Gastrocnemius medialis (tissue), 4 donors: ENCODE results near the gene SLC32A1. TPM values are rescaled to one million over a fixed set of nuclear protein-coding genes. Genes with fewer than 3 reads are reported as not detected.

Experiments
- ATAC-seq, 2 donors: fragments of 150-250 bp; one replicate each; pipeline ENCODE4 v1.9.1; 2016
- DNase-seq, 2 donors: peaks; one replicate each; pipeline ENCODE4 v3.0.0-alpha.2; 2019
- H3K27ac ChIP-seq, 4 donors: fragments of 200-600 bp; sonication (generic); 1 replicate in 1 of 4; 2 replicates in 3 of 4; pipeline ENCODE4 v1.5.1; 2016 to 2018; ENCODE audit warnings: mild to moderate bottlenecking in 2 of 4, moderate library complexity in 1 of 4
- H3K27me3 ChIP-seq, 3 donors: fragments of 200-600 bp; sonication (generic) in 2 of 3; 1 replicate in 1 of 3; 2 replicates in 2 of 3; pipeline versions ENCODE4 v1.5.1 to v1.6.0; 2016 to 2019; ENCODE audit warnings: mild to moderate bottlenecking in 1 of 3, moderate library complexity in 1 of 3
- H3K36me3 ChIP-seq, 2 donors: fragments of 200-600 bp; sonication (generic) in 1 of 2; one replicate each; pipeline ENCODE4 v1.5.1; 2017 to 2018
- H3K4me1 ChIP-seq, 2 donors: fragments of 200-600 bp; sonication (generic) in 1 of 2; one replicate each; pipeline ENCODE4 v1.5.1; 2016 to 2017; ENCODE audit warnings: mild to moderate bottlenecking in 2 of 2
- H3K4me3 ChIP-seq, 4 donors: fragments of 200-600 bp; sonication (generic) in 3 of 4; 1 replicate in 1 of 4; 2 replicates in 3 of 4; pipeline ENCODE4 v1.5.1; 2016 to 2019; ENCODE audit warnings: mild to moderate bottlenecking in 2 of 4
- H3K9me3 ChIP-seq, 3 donors: fragments of 200-600 bp; sonication (generic) in 2 of 3; 1 replicate in 1 of 3; 2 replicates in 2 of 3; pipeline ENCODE4 v1.5.1; 2016 to 2019
- POLR2A ChIP-seq, 2 donors: fragments of 450-650 bp; IDR thresholded peaks; one replicate each; pipeline ENCODE4 v1.6.1; 2017; ENCODE audit warnings: antibody characterized with exemption in 2 of 2, mild to moderate bottlenecking in 2 of 2, moderate library complexity in 2 of 2
- in situ Hi-C, 4 donors: fragments of 200-750 bp; cut with MboI; loops; one replicate each; pipeline versions ENCODE4 v1.15.0 to v1.8.0; 2017; ENCODE audit warnings: low sequenced_read_pairs in 4 of 4
- intact Hi-C: fragments of 100-400 bp; cut with DNase I; formaldehyde crosslinking; loops from one replicate; pipeline ENCODE4 v1.15.1; 2023; ENCODE audit warnings: low total_unique reads
- total RNA-seq, 4 donors: library from RNA; depleted of rRNA; stranded (reverse); fragments of >200 nt; gene quantifications; one replicate each; pipeline versions ENCODE4 v1.1.0 to v1.2.3, GENCODE V29; 2016
- TF ChIP-seq, protein P1 (sequence below), 5 experiments: fragments of 450-650 bp in 3 of 5; fragments of 200-600 bp in 2 of 5; sonication (generic) in 2 of 5; IDR thresholded peaks in 4 of 5; conservative IDR thresholded peaks in 1 of 5; 1 replicate in 4 of 5; 2 replicates in 1 of 5; pipeline ENCODE4 v1.5.1; 2016 to 2019; ENCODE audit warnings: antibody characterized with exemption in 5 of 5, mild to moderate bottlenecking in 3 of 5, moderate library complexity in 3 of 5

SLC32A1 gene
- total RNA-seq, 4 donors from 2014 or later = not detected

- no peak for ATAC-seq
- DNase-seq = no peak
- Histone ChIP-seq H3K4me1 (no peaks in the 10 kb centered on the region), H3K27ac (no peak overlapping the region), H3K4me3 (no peak overlapping the region), H3K9me3 (no peaks in the 10 kb centered on the region), H3K36me3 (no peaks in the 10 kb centered on the region), H3K27me3 (peaks cover 0 to 9% (median 8%) of the 10 kb centered on the region in 3 donors)
- in situ Hi-C loops (no loop called here), intact Hi-C loops (no loop called here)
- TF ChIP-seq POLR2A (IDR thresholded peaks at IDR 0.05) = no peak
- TF ChIP-seq, protein P1, sequence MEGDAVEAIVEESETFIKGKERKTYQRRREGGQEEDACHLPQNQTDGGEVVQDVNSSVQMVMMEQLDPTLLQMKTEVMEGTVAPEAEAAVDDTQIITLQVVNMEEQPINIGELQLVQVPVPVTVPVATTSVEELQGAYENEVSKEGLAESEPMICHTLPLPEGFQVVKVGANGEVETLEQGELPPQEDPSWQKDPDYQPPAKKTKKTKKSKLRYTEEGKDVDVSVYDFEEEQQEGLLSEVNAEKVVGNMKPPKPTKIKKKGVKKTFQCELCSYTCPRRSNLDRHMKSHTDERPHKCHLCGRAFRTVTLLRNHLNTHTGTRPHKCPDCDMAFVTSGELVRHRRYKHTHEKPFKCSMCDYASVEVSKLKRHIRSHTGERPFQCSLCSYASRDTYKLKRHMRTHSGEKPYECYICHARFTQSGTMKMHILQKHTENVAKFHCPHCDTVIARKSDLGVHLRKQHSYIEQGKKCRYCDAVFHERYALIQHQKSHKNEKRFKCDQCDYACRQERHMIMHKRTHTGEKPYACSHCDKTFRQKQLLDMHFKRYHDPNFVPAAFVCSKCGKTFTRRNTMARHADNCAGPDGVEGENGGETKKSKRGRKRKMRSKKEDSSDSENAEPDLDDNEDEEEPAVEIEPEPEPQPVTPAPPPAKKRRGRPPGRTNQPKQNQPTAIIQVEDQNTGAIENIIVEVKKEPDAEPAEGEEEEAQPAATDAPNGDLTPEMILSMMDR (IDR thresholded peaks at IDR 0.05 in 4 of 5, conservative IDR thresholded peaks at IDR 0.05 in 1 of 5) = no peak
These were observed 17.8 kb upstream of the SLC32A1 start for GRCh38 chr20:38706509-38706908.

DNA sequence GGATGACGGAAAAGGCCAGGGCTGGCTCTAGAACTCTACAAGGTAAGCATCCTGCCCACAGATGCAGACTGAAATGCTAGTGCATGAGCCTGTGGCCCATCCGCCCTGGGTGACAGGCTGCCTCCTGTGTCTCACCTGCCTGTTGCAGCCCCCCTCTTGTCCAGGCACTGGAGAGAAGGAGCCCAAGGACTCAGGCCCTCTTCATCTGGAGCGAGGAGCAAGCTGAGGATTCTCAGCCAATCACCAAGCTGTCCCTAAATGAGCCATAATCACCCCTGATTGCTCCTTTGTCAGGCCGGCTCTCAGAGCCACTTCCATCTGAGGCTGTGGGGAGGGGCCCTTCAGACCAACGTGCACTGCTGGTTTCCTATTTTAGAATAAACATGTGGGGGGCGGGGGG, 10.0 kb upstream of the SLC32A1 start:
- TF ChIP-seq POLR2A (IDR thresholded peaks at IDR 0.05) = no peak
- TF ChIP-seq, protein P1 (IDR thresholded peaks at IDR 0.05 in 4 of 5, conservative IDR thresholded peaks at IDR 0.05 in 1 of 5) = no peak
- Histone ChIP-seq H3K36me3 (no peaks in the 10 kb centered on the region), H3K9me3 (no peaks in the 10 kb centered on the region), H3K27me3 (peaks cover 17 to 38% (median 21%) of the 10 kb centered on the region in 3 donors), H3K4me1 (no peaks in the 10 kb centered on the region), H3K27ac (no peak overlapping the region), H3K4me3 (no peak overlapping the region)
- no peak for ATAC-seq
- intact Hi-C loops (no loop called here), in situ Hi-C loops (no loop called here)
- no peak for DNase-seq

DNA sequence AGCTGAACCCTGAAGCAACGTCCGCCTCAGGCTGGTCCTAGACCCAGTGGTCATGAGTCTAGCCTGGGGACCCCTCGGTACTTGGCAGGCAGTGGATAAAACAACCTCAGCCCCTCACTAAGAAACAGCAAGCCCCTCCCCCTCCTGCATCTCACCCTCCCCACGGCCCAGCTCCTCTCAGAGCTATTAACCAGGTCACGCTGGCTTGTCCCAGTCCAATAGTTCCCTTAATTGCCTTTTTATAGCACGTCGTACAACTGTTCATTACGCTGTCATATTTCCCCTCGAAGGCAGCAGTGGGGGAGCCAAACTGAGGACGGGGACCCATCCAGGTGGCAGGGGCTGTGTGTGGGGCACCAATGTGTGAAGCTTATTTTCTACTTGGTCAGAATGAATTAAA, 8.6 kb upstream of the SLC32A1 start:
- TF ChIP-seq, protein P1 (IDR thresholded peaks at IDR 0.05 in 4 of 5, conservative IDR thresholded peaks at IDR 0.05 in 1 of 5) = no peak
- TF ChIP-seq POLR2A (IDR thresholded peaks at IDR 0.05) = no peak
- Histone ChIP-seq H3K27me3 (peaks cover 23 to 47% (median 24%) of the 10 kb centered on the region in 3 donors), H3K4me1 (no peaks in the 10 kb centered on the region), H3K9me3 (no peaks in the 10 kb centered on the region), H3K27ac (no peak overlapping the region), H3K36me3 (no peaks in the 10 kb centered on the region), H3K4me3 (no peak overlapping the region)
- no peak for DNase-seq
- in situ Hi-C loops = no loop called here
- no peak for ATAC-seq
- intact Hi-C loops = no loop called here

DNA sequence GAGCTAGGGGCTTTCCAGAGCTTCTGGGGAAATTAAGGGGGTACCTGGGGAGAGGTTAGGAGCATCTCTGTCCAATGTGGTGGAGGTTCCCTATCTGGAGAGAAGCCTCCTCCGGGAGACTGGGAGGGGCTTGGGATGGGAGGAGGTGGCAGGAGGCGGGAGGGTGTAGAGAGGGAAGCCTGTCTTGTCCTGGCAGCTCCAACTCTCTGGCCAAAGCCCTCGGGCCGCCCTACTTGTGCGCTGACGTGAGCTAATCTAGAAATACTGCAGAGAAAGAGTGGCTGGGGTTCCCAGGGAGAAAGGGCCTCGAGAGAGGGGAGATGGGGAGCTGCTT, 1.6 kb upstream of the SLC32A1 start:
- Histone ChIP-seq H3K4me1 (no peaks in the 10 kb centered on the region), H3K9me3 (no peaks in the 10 kb centered on the region), H3K36me3 (no peaks in the 10 kb centered on the region), H3K4me3 (no peak overlapping the region), H3K27me3 (peaks cover 67 to 85% (median 78%) of the 10 kb centered on the region in 3 donors), H3K27ac (no peak overlapping the region)
- TF ChIP-seq POLR2A (IDR thresholded peaks at IDR 0.05) = no peak
- TF ChIP-seq, protein P1 (IDR thresholded peaks at IDR 0.05 in 4 of 5, conservative IDR thresholded peaks at IDR 0.05 in 1 of 5) = no peak
- no peak for ATAC-seq
- intact Hi-C loops (no loop called here), in situ Hi-C loops (no loop called here)
- DNase-seq = no peak
